Amniotic epithelial cell (primary cell): ENCODE data around the gene AP5M1.
A peak's percentile ranks its signal among the peaks of the same experiment; 100 is the strongest.
"Not testable (repeated sequence)": the region's sequence is repeated elsewhere in the genome, so short reads cannot be mapped to it uniquely, and the experiment has no call there.

Source experiments
- DNase-seq: peaks from one replicate; pipeline ENCODE4 v3.0.0-alpha.2; 2010; ENCODE audit warnings: low read depth

The AP5M1 gene

GRCh38 chr14:57291692-57292647 lies 23.2 kb downstream of the AP5M1 start:
- no peak for DNase-seq

DNA sequence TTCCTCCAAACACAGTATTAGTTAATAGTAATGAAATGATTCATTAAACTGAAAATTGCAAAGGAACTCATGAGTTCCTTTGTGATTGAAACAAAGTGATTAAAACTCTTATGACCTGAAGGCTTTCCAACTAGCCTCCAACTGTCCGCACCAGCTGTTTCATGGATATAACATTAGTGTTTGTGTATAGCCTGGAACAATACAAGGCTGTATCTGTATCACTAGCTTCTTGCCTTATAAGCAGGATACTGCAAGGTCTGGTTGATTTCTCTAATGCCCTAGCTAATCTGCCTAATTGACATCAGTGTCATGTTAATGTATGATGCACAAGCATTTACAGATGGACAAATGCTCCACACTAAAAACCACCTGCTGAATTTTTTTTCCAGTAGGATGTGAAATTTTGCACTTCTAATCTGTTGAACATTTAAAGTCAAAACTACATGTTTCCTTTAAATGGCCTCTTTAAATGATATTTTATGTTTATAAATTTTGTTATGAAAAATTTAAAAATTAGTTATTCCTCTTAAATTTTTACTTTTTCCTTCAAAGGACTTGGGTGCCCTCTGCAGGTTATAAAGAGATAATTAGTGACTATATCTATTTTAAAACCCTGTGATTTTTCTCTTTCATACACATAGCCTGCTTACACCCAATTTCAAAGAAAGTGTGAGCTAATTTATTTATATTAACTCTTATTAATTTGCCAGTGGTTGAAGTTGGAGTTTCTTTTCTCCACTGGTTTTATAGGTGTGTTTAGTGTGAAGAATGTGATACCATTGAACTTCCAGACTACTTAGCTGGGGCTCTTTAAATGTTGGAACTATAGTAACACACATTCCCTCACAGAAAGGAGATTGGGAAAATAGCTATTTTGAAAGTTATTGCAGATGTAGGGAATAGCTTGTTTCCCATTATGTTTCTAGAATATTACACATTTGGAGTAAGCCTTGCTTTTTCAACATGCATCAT lies 25.4 kb downstream of the AP5M1 start:
- DNase-seq = peak; percentile 17

GRCh38 chr14:57295239-57295638 lies 26.5 kb downstream of the AP5M1 start:
- DNase-seq = no peak

- no peak for DNase-seq
These were observed 29.1 kb downstream of the AP5M1 start for GRCh38 chr14:57297852-57298251.

- DNase-seq = no peak
These were observed 30.7 kb downstream of the AP5M1 start for GRCh38 chr14:57299511-57299910.

DNA sequence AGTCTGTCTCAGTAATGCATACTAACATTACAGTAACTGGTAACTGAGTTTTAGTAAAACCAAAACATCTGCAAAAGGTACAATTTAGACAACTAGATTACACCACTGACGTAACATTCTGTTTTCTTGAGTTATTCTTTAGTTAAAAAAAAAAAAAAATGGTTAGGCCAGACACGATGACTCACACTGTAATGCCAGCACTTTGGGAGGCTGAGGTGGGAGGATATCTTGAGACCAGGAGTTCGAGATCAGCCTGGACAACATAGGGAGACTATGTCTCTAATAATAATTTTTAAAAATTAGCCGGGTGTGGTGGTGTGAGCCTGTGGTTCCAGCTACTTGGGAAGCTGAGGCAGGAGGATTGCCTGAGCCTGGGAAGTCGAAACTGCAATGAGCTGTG lies 34.1 kb downstream of the AP5M1 start:
- DNase-seq = peak; percentile 28

- DNase-seq = no peak
These were observed 45.8 kb downstream of the AP5M1 start for GRCh38 chr14:57314396-57315089.

DNA sequence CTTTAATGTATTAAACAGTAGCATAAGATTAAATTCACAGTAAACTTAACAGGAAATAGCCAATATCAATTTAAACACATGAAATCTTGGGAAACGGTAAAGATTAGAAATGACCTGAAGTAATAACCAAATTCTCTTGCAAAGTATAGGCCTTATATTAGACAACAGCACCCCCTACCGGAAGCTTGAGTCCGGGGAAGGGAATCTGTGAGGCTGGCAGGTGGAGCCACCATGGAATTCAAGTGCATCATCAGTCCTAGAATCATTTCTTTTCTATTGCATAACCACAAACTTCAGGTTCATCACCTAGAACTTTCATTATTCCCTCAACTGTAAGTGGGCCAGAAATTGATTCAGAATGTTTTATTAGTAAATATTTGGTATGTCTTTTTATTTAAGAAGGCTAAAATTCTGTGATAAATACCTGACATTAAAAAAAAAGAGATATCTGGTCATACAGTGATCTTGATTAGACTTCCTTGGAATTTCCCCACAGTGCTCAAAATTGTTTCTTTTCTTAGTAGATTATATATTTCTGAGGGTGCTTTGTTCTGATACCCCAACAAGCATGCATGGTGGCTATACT lies 48.6 kb downstream of the AP5M1 start:
- peak; percentile 74 for DNase-seq

DNA sequence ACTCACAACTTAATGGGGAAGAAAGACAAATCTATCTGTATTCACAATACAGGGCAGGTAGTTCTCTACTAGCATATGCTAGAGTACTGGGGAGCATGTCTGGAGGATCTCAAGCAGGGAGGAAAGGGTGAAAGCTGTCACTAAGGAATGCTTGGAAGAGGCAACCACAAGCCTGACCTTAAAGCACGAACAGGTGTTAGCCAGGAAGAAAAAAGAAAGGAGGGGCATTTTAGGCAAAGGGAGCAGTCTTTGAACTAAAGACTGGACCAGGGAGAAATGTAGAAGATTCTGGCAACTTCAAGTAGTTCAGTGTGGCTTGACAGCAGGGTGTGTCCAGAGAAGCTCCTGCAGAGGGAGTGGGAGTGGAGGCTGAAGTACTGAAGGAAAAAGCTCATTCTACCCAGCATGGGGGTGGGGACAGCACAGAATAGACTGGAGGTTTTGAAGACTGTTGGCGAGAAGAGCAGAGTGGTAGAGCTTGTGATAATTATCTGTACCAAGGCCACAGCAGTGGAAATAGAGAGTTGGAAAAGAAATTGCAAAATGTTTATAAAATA lies 50.9 kb downstream of the AP5M1 start:
- no peak for DNase-seq

GRCh38 chr14:57323721-57324120 lies 55.0 kb downstream of the AP5M1 start:
- DNase-seq = no peak

GRCh38 chr14:57326253-57326652 lies 57.5 kb downstream of the AP5M1 start:
- no peak for DNase-seq

- no peak for DNase-seq
These were observed 61.1 kb downstream of the AP5M1 start for GRCh38 chr14:57329833-57330232.

DNA sequence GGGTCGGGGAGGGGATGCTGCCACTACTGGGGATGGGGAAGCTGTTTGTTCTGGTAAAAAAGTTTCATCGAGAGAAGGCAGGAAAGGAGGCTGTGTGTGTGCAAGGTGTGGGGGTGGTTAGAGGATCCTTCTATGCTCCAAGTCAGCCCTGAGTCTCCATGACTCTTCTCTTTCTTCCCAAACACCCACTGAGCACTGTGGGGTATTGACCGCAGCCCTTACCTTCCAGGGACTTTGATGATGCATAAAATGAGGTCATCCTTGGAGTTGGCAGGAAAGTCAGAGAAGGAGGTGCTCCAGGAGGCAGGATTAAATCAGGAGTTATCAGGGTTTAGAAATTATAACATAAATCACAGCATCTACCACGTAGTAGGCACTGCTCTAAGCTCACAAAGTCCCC lies 63.7 kb downstream of the AP5M1 start:
- DNase-seq = not testable (repeated sequence)

GRCh38 chr14:57333726-57334125 lies 65.0 kb downstream of the AP5M1 start:
- DNase-seq = not testable (repeated sequence)

- not testable (repeated sequence) for DNase-seq
These were observed 75.0 kb downstream of the AP5M1 start for GRCh38 chr14:57343545-57344297.

DNA sequence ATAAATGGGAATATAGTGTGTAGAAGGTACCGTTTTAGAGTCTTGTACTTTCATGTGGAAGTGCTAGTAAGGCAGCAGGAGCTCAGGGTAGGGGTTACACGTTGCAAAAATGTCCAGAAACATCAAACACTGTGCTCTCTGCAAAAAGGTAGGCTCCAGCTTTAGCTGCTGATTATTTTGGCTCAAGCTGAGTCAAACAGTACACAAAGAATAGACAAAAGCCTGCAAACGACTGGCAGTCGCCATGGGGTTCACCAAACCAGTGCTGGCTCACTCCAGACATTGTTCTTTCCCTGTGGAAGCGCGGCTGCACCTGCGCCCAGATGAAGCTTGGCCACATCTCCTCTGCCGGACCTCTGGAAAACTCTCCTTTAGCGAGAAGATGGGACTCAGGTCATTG lies 76.3 kb downstream of the AP5M1 start:
- no peak for DNase-seq

DNA sequence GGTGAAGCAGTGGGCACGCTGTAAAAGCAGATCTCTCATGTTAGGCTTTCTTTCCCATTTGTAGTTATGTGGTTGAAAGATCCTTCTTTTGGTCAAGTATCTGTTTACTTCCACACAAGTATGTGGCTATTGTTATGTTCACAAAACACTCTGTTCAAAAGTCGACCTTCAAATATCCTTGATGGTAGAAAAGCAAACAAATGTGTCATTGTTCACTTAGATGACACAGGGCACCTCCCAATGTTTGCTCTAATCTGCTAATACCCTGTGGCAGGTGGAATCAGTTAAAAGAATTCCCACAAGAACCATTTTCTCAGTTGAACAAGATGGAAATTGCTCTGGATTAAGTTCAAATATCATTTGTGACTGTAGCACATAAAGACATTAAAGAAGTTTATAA lies 78.0 kb downstream of the AP5M1 start:
- DNase-seq = no peak
